GM23248 (cell line): ENCODE data around the gene ACVR1. TPM values are rescaled to one million over a fixed set of nuclear protein-coding genes. Genes with fewer than 3 reads are reported as not detected.

Source experiments
- DNase-seq: peaks from one replicate; pipeline ENCODE4 v3.0.0-alpha.2; 2015
- H2AFZ ChIP-seq: fragments of 200-600 bp; sonication (generic); 2 replicates; pipeline ENCODE4 v1.6.1; 2016; ENCODE audit warnings: antibody characterized with exemption
- H3F3A ChIP-seq: fragments of 200-600 bp; sonication (generic); 2 replicates; pipeline ENCODE4 v1.6.1; 2016; ENCODE audit warnings: mild to moderate bottlenecking, antibody characterized with exemption, mixed run types; ENCODE audit not compliant: insufficient read depth
- H3K27ac ChIP-seq: fragments of 200-600 bp; sonication (generic); 2 replicates; pipeline ENCODE4 v1.5.1; 2016; ENCODE audit warnings: mild to moderate bottlenecking
- H3K27me3 ChIP-seq: fragments of 200-600 bp; sonication (generic); replicated peaks from 2 replicates; pipeline ENCODE4 v1.6.1; 2016; ENCODE audit warnings: mild to moderate bottlenecking; ENCODE audit not compliant: insufficient read depth
- H3K36me3 ChIP-seq: fragments of 200-600 bp; sonication (generic); 2 replicates; pipeline ENCODE4 v1.6.1; 2016; ENCODE audit warnings: low read depth, mild to moderate bottlenecking
- H3K4me1 ChIP-seq: fragments of 200-600 bp; sonication (generic); 2 replicates; pipeline ENCODE4 v1.6.1; 2016; ENCODE audit warnings: mild to moderate bottlenecking; ENCODE audit not compliant: insufficient read depth
- H3K4me2 ChIP-seq: fragments of 200-600 bp; sonication (generic); one replicate; pipeline ENCODE4 v1.6.1; 2016; ENCODE audit warnings: mild to moderate bottlenecking; ENCODE audit not compliant: unreplicated experiment
- H3K4me3 ChIP-seq: fragments of 200-600 bp; sonication (generic); 2 replicates; pipeline ENCODE4 v1.5.1; 2016; ENCODE audit warnings: mild to moderate bottlenecking
- H3K79me2 ChIP-seq: fragments of 200-600 bp; sonication (generic); 2 replicates; pipeline ENCODE4 v1.6.1; 2016; ENCODE audit warnings: mild to moderate bottlenecking; ENCODE audit not compliant: insufficient read depth
- H3K9ac ChIP-seq: fragments of 200-600 bp; sonication (generic); 2 replicates; pipeline ENCODE4 v1.6.1; 2016; ENCODE audit warnings: mild to moderate bottlenecking
- H3K9me2 ChIP-seq: fragments of 200-600 bp; sonication (generic); 2 replicates; pipeline ENCODE4 v1.6.1; 2016; ENCODE audit warnings: mixed run types, mild to moderate bottlenecking, moderate library complexity; ENCODE audit not compliant: insufficient read depth
- H3K9me3 ChIP-seq: fragments of 200-600 bp; sonication (generic); one replicate; pipeline ENCODE4 v1.6.1; 2017; ENCODE audit warnings: low read depth
- H4K20me1 ChIP-seq: fragments of 200-600 bp; sonication (generic); 2 replicates; pipeline ENCODE4 v1.6.0; 2016; ENCODE audit not compliant: insufficient read depth
- EZH2 ChIP-seq: fragments of 200-600 bp; sonication (generic); IDR thresholded peaks from 2 replicates; pipeline ENCODE4 v1.6.1; 2018; ENCODE audit warnings: antibody characterized with exemption, mild to moderate bottlenecking; ENCODE audit not compliant: insufficient read depth, poor library complexity, severe bottlenecking
- EZH2phosphoT487 ChIP-seq: fragments of 200-600 bp; sonication (generic); IDR thresholded peaks from 2 replicates; pipeline ENCODE4 v1.6.1; 2018; ENCODE audit warnings: antibody characterized with exemption, moderate library complexity, mild to moderate bottlenecking, low read depth; ENCODE audit not compliant: insufficient read depth
- WGBS, 2 experiments: methylation state at CpG; one replicate each; pipeline ENCODE4 v1.1.6; 2015 to 2017; ENCODE audit warnings: low lambda C conversion rate in 2 of 2, low coverage in 1 of 2; ENCODE audit errors: missing lambda C conversion rate in 2 of 2; 5-methylcytosine and 5-hydroxymethylcytosine counted together
- in situ Hi-C: fragments of 300-500 bp; cut with MboI; formaldehyde crosslinking; loops from 2 replicates; pipeline ENCODE4 v1.15.0; 2020
- polyA plus RNA-seq: library from polyadenylated mRNA; unstranded; fragments of >200 nt; fragmentation: Nextera tagmentation; extraction: Ambion mirVana; gene quantifications from 2 replicates; pipeline ENCODE4 v1.2.1, GENCODE V29; 2016
- total RNA-seq: library from RNA; depleted of rRNA; stranded (reverse); fragments of >200 nt; shearing (Covaris generic); gene quantifications from 2 replicates; pipeline ENCODE4 v1.2.3, GENCODE V29; 2014

The ACVR1 gene
- total and polyA plus RNA-seq, 2 experiments from 2014 or later, result 16.2 to 31.3 TPM

- H3K36me3 ChIP-seq, result no peaks in the 10 kb centered on the region
- peaks cover 20% of the 10 kb centered on the region; the same call in 1 of the 2 replicates for H3F3A ChIP-seq
- DNase-seq, result no peak
- no peaks in the 10 kb centered on the region; the same call in 1 of the 2 replicates for H3K9me2 ChIP-seq
- peaks cover 89% of the 10 kb centered on the region for H3K79me2 ChIP-seq
- peaks cover 37% of the 10 kb centered on the region for H3K4me1 ChIP-seq
- no peaks in the 10 kb centered on the region for H4K20me1 ChIP-seq
- no peaks in the 10 kb centered on the region for H3K9me3 ChIP-seq
- H3K27me3 ChIP-seq, result no peaks in the 10 kb centered on the region
- no peak overlapping the region for H3K4me3 ChIP-seq
- no peak overlapping the region for H3K9ac ChIP-seq
- TF ChIP-seq EZH2, result no peak
- TF ChIP-seq EZH2phosphoT487, result no peak
- no peak overlapping the region for H3K27ac ChIP-seq
- no peak overlapping the region for H3K4me2 ChIP-seq
- in situ Hi-C loops, result no loop called here
- no peak overlapping the region for H2AFZ ChIP-seq
- WGBS, 2 experiments, result 46 to 60% methylated on average over 3 of the region's 3 CpGs
Measured at GRCh38 chr2:157842106-157842879, 33.8 kb downstream of the ACVR1 start.

GRCh38 chr2:157841485-157841884, 34.6 kb downstream of the ACVR1 start:
- H3K79me2 ChIP-seq, result peaks cover 89% of the 10 kb centered on the region
- H3K4me1 ChIP-seq, result peaks cover 40% of the 10 kb centered on the region
- no peak overlapping the region for H3K27ac ChIP-seq
- H3K4me2 ChIP-seq, result no peak overlapping the region
- DNase-seq, result no peak
- H3K4me3 ChIP-seq, result no peak overlapping the region
- H3K9me2 ChIP-seq, result no peaks in the 10 kb centered on the region
- TF ChIP-seq EZH2phosphoT487, result no peak
- TF ChIP-seq EZH2, result no peak
- 96 to 98% methylated on average over 2 of the region's 2 CpGs for WGBS, 2 experiments
- in situ Hi-C loops, result no loop called here
- no peak overlapping the region for H3K9ac ChIP-seq
- H3K27me3 ChIP-seq, result no peaks in the 10 kb centered on the region
- no peaks in the 10 kb centered on the region for H4K20me1 ChIP-seq
- no peak overlapping the region for H2AFZ ChIP-seq
- no peaks in the 10 kb centered on the region for H3K36me3 ChIP-seq
- no peaks in the 10 kb centered on the region for H3K9me3 ChIP-seq
- peaks cover 23% of the 10 kb centered on the region; the same call in 1 of the 2 replicates for H3F3A ChIP-seq

- Histone ChIP-seq H4K20me1 (no peaks in the 10 kb centered on the region), H2AFZ (no peak overlapping the region), H3K9me2 (no peaks in the 10 kb centered on the region), H3F3A (peaks cover 23% of the 10 kb centered on the region; the same call in 1 of the 2 replicates), H3K4me2 (no peak overlapping the region), H3K79me2 (peaks cover 89% of the 10 kb centered on the region), H3K36me3 (no peaks in the 10 kb centered on the region), H3K4me1 (peaks cover 40% of the 10 kb centered on the region), H3K27me3 (no peaks in the 10 kb centered on the region), H3K9me3 (no peaks in the 10 kb centered on the region), H3K27ac (no peak overlapping the region), H3K9ac (no peak overlapping the region), H3K4me3 (no peak overlapping the region)
- DNase-seq, result no peak
- 94% methylated on average over 10 of the region's 10 CpGs for WGBS, 2 experiments
- TF ChIP-seq EZH2phosphoT487 (no peak), EZH2 (no peak)
- in situ Hi-C loops, result no loop called here
Measured at GRCh38 chr2:157840568-157841156, 35.5 kb downstream of the ACVR1 start.

GRCh38 chr2:157839822-157840221, 36.3 kb downstream of the ACVR1 start:
- in situ Hi-C loops, result no loop called here
- Histone ChIP-seq H4K20me1 (no peaks in the 10 kb centered on the region), H3K4me3 (no peak overlapping the region), H3K9ac (no peak overlapping the region), H2AFZ (no peak overlapping the region), H3K9me3 (no peaks in the 10 kb centered on the region), H3K36me3 (no peaks in the 10 kb centered on the region), H3K4me2 (peak overlapping the region; percentile 9), H3K27ac (no peak overlapping the region), H3K79me2 (peaks cover 89% of the 10 kb centered on the region), H3K27me3 (no peaks in the 10 kb centered on the region), H3K9me2 (no peaks in the 10 kb centered on the region), H3F3A (peaks cover 23% of the 10 kb centered on the region; the same call in 1 of the 2 replicates), H3K4me1 (peaks cover 40% of the 10 kb centered on the region)
- 33 to 41% methylated on average over 2 of the region's 2 CpGs for WGBS, 2 experiments
- no peak for DNase-seq
- TF ChIP-seq EZH2 (no peak), EZH2phosphoT487 (no peak)
